Stimulated activated naive CD4-positive, alpha-beta T cell treated with Interleukin-2 at 50 U/mL for 16 hours (primary cell): Measurements from ENCODE around the gene AKT1S1.

Experiments
- DNase-seq: peaks from one replicate; lab custom pipeline; 2025; lab: John Stamatoyannopoulos, UW

Gene AKT1S1

GRCh38 chr19:49907745-49908446, 30.7 kb upstream of the AKT1S1 start:
- DNase-seq = no peak

GRCh38 chr19:49906879-49907564, 29.9 kb upstream of the AKT1S1 start:
- no peak for DNase-seq

GRCh38 chr19:49904136-49904535, 27.0 kb upstream of the AKT1S1 start:
- DNase-seq = no peak

- peak; percentile 69 for DNase-seq
These were observed 19.9 kb upstream of the AKT1S1 start, which contains the start of gene IL4I1 for GRCh38 chr19:49896863-49897621. Gene IL4I1 (minus strand): TSS chr19:49896887. CDS start chr19:49896160, 727 bp downstream.

- no peak for DNase-seq
These were observed 18.6 kb upstream of the AKT1S1 start for GRCh38 chr19:49895566-49896297.

GRCh38 chr19:49894879-49895565, 17.9 kb upstream of the AKT1S1 start:
- DNase-seq = peak; percentile 55

GRCh38 chr19:49894011-49894664, 17.0 kb upstream of the AKT1S1 start:
- no peak for DNase-seq

- no peak for DNase-seq
These were observed 15.6 kb upstream of the AKT1S1 start for GRCh38 chr19:49892716-49893115.

GRCh38 chr19:49891393-49891792, 14.2 kb upstream of the AKT1S1 start:
- DNase-seq = no peak

- peak; percentile 80 for DNase-seq
These were observed 13.5 kb upstream of the AKT1S1 start for GRCh38 chr19:49890349-49891311.

GRCh38 chr19:49889687-49890348, 12.7 kb upstream of the AKT1S1 start:
- peak; percentile 66 for DNase-seq

GRCh38 chr19:49889038-49889686, 12.0 kb upstream of the AKT1S1 start:
- DNase-seq = no peak

GRCh38 chr19:49888510-49888824, 11.3 kb upstream of the AKT1S1 start:
- no peak for DNase-seq

GRCh38 chr19:49887665-49888509, 10.7 kb upstream of the AKT1S1 start:
- DNase-seq = no peak

GRCh38 chr19:49887037-49887664, 10.0 kb upstream of the AKT1S1 start:
- DNase-seq = no peak

- no peak for DNase-seq
These were observed 7.6 kb upstream of the AKT1S1 start for GRCh38 chr19:49884760-49885159.

GRCh38 chr19:49884109-49884508, 7.0 kb upstream of the AKT1S1 start:
- DNase-seq = no peak
